Raji (cell line): ENCODE data around the gene TM9SF1.

Experiments
- POLR2A ChIP-seq: IDR thresholded peaks from 2 replicates; pipeline ENCODE4 v1.6.1; 2011; ENCODE audit warnings: low read depth, low read length, control low read depth; ENCODE audit not compliant: insufficient read depth

TM9SF1 gene

GRCh38 chr14:24186831-24187538 lies 8.3 kb downstream of the TM9SF1 start:
- no peak for TF ChIP-seq POLR2A

DNA sequence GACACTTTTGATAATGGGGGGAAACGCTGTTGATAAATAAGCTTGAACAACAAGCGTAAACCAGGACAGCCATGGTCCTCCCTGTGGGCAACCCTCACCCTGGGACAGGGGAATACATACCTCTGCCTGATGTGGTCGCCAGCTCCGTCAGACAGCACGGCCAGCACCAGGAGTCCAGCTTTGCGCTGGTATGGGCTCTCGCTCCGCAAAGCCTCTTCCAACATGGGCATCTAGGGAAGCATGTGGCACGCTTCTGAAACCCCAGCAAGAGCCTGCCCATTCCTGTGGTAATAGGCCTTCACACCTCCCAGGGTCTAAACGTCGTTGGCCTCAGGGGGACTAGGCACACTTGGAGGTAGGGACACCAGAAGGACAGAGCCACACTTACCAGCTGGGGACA lies 9.5 kb downstream of the TM9SF1 start:
- no peak for TF ChIP-seq POLR2A

- no peak for TF ChIP-seq POLR2A
Observed at GRCh38 chr14:24185026-24185425, 10.2 kb downstream of the TM9SF1 start.

DNA sequence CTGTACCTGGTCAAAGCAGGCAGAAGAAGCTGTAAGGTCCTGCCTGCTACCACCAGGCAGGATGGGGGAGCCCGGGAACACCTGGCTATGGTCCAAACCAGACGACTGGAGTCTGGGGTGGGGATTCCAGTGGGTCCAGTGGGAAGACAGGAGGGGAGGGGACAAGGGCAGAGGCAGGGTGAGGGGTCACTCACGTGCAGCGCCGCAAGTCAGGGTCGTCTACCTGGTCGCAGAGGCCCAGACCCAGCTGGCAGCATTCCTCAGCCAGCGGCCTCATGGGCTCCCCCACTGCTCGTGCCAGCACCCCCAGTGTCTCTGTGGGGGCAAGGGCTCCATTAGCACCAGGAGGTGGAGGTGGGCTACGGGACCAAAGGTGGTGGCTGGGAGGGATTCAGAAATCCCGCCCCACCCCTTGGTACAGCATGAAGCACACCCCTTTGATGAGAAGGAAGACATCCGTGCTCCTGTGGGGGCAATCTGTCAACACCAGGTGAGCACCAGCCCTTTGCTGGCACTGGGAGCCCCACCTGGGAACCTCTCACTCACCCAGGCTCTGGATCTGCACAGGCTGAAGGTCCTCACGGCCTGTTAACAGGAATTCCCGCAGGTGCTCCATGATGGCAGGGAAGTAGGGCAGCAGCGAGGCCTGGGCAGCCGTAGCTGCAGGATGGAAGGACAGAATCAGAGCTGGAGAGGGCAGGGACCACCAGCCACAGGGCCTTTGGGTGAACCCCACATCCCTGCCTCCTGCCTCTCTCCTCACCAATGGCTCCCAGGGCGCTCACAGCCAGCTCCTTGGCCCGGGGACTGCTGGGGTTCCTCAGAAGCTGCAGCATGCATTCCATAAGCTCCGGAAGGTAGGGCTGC lies 10.9 kb downstream of the TM9SF1 start:
- no peak for TF ChIP-seq POLR2A

- TF ChIP-seq POLR2A, result no peak
Observed at GRCh38 chr14:24183014-24183481, 12.2 kb downstream of the TM9SF1 start.

GRCh38 chr14:24182110-24182882 lies 12.9 kb downstream of the TM9SF1 start:
- no peak for TF ChIP-seq POLR2A

- no peak for TF ChIP-seq POLR2A
Observed at GRCh38 chr14:24181371-24182077, 13.7 kb downstream of the TM9SF1 start.

DNA sequence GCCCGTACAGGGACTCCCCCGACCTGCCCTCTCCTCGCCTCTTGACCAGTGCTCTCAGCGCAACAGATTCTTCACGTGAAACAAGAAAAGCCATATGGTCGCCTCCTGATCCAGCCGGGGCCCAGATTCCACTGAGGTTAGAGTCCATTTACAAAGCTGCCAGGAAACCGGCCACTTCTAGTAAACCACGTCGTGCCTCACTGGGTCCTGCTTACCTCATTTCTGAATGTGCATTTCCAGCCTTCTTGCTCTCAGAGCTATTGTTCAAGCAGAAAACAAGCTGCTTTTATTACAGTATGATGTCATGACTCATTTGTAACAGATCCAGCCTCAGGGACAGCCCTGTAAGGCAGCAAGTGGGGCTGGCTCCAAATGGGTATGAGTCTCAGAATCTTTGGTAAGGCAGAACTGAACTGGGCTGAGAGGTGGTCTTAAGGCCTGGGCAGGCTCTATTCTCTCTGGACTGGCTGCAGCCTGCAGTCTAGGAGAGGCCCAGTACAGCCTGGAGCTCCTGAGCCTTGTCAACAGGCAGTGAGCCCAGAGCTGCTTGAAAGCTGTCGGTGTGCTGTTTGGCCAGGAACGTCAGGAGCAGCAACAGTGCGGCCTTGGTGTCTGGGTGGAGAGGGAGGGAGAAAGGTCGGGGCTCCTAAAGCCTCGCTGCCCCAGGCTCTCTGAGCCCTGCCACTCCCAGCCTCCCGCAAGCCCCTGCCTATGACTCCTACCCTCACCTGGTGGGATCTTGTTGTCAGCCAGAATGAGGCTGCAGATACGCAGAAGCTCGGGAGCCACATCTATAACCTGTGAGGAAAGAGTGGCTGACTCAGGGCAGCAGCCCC lies 15.1 kb downstream of the TM9SF1 start:
- TF ChIP-seq POLR2A, result no peak

GRCh38 chr14:24179294-24179960 lies 15.8 kb downstream of the TM9SF1 start:
- no peak for TF ChIP-seq POLR2A

DNA sequence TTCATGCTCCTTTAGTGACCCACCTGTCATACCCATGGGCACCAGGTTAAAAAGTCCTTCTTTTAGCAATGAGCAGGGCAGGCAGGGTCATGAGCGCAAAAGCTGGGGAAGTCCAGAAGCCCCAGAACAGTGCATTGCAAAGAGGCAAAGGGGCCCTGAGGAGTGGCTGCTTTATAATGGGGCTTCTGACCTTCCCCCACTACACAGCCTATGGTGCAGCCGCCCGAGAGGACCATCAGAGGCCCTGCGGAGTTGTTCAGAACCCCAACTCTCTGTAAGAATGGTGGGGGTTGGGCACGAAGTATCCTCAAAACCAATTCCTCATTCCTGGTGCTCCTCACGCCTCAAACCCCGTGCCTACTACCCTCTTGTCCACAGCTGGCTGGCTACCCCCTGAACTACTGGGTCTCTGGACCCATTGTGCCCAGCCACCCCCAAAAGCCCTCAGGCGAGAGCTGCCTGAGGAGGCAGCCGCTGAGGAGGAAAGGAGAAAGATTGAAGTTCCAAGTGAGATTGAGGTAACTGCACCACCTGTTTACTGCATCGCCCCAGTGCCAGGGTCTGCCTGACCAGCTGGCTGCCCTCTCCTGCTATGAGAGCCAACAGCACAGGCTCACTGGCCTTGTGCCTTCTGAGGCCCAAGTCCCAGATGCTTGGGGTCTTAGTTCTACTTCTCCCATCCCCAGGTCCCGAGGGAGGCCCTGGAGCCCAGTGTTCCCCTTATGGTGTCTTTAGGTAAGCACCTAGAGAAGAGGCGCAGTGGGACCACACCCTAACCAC lies 16.7 kb downstream of the TM9SF1 start:
- TF ChIP-seq POLR2A, result no peak

DNA sequence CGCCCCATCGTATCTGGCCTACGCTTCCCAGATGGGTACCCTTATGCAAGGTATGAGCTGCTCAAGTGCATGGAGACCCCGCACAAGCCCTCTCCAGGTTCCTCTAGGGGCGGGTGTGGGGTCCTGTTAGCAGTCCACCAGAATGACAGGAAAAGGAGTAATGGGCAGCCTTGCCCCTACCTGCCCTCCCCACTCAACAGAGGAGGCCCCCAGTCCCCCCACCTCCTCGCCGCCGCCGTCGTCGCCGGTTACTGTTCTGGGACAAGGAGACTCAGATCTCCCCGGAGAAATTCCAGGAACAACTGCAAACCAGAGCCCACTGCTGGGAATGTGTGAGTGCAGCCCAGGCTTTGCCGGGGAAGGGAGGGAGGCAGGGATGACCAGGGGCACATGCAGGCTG lies 17.4 kb downstream of the TM9SF1 start:
- no peak for TF ChIP-seq POLR2A

GRCh38 chr14:24177041-24177825 lies 18.0 kb downstream of the TM9SF1 start:
- no peak for TF ChIP-seq POLR2A

GRCh38 chr14:24176599-24176998 lies 18.6 kb downstream of the TM9SF1 start:
- TF ChIP-seq POLR2A, result no peak
